Panc1 (cell line): Measurements from ENCODE around the gene CUTA. TPM values are rescaled to one million over a fixed set of nuclear protein-coding genes. Genes with fewer than 3 reads are reported as not detected.

Experiments
- ATAC-seq: fragments of 200-7000 bp; cut with Tn5 transposase; 2 replicates; pipeline ENCODE4 v1.9.1; 2020; ENCODE audit warnings: mild to moderate bottlenecking, moderate library complexity
- BruUV-seq: library from RNA; stranded (reverse); fragments of 400-500 nt; replicated peaks from 2 replicates; lab custom pipeline; 2021; lab: Mats Ljungman, UMichigan
- CTCF ChIA-PET: fragments of 300-600 bp; sonication (Branson Sonifier 250); formaldehyde crosslinking; loops from one replicate; lab custom pipeline; 2022; ENCODE audit warnings: antibody characterized with exemption; lab: Charles Lee
- POLR2A ChIA-PET: fragments of 300-600 bp; sonication (Branson Sonifier 250); formaldehyde crosslinking; loops from one replicate; lab custom pipeline; 2022; ENCODE audit warnings: antibody characterized with exemption; lab: Charles Lee
- DNase-seq: peaks from one replicate; pipeline ENCODE4 v3.0.0-alpha.2; 2010; ENCODE audit warnings: low read depth, low spot score
- H3K27ac ChIP-seq: 2 replicates; pipeline ENCODE4 v1.5.1; 2011; ENCODE audit warnings: mild to moderate bottlenecking, low read length, inconsistent platforms
- H3K27me3 ChIP-seq: fragments of 200-500 bp; sonication (Bioruptor generic); 2 replicates; pipeline ENCODE4 v1.6.0; 2014; ENCODE audit warnings: low read length, inconsistent platforms; ENCODE audit not compliant: control insufficient read depth, insufficient read depth
- H3K36me3 ChIP-seq: fragments of 200-500 bp; sonication (Bioruptor generic); 2 replicates; pipeline ENCODE4 v1.5.1; 2014; ENCODE audit warnings: inconsistent platforms, mild to moderate bottlenecking, low read length, moderate library complexity; ENCODE audit not compliant: control insufficient read depth, insufficient read depth
- H3K4me1 ChIP-seq: 2 replicates; pipeline ENCODE4 v1.5.1; 2011; ENCODE audit warnings: inconsistent platforms, mild to moderate bottlenecking, low read length, moderate library complexity; ENCODE audit not compliant: control insufficient read depth, insufficient read depth
- H3K4me3 ChIP-seq, 2 experiments: 2 replicates each; pipeline ENCODE4 v1.5.1; 2011 to 2012; ENCODE audit warnings: low read depth in 2 of 2, low read length in 2 of 2, mild to moderate bottlenecking in 2 of 2, inconsistent platforms in 1 of 2, moderate library complexity in 1 of 2
- H3K9me3 ChIP-seq: fragments of 200-500 bp; sonication (Bioruptor generic); 2 replicates; pipeline ENCODE4 v1.5.1; 2014; ENCODE audit warnings: low read depth, mild to moderate bottlenecking, inconsistent platforms, low read length, moderate library complexity; ENCODE audit not compliant: control insufficient read depth, insufficient read depth
- CTCF ChIP-seq: fragments of 450-650 bp; IDR thresholded peaks from 2 replicates; pipeline ENCODE4 v1.5.1; 2017; ENCODE audit warnings: mild to moderate bottlenecking
- POLR2AphosphoS5 ChIP-seq: IDR thresholded peaks from 2 replicates; pipeline ENCODE4 v1.6.1; 2012; ENCODE audit warnings: mild to moderate bottlenecking, low read depth, low read length, moderate library complexity
- REST ChIP-seq, 2 experiments: IDR thresholded peaks; 2 replicates each; pipeline ENCODE4 v1.6.1; 2011 to 2012; ENCODE audit warnings: low read depth in 2 of 2, control low read depth in 1 of 2, low read length in 1 of 2, mild to moderate bottlenecking in 1 of 2, moderate library complexity in 1 of 2; ENCODE audit not compliant: insufficient read depth in 1 of 2
- SIN3A ChIP-seq: IDR thresholded peaks from 2 replicates; pipeline ENCODE4 v1.6.1; 2012; ENCODE audit warnings: low read depth, mild to moderate bottlenecking, low read length, moderate library complexity, borderline replicate concordance; ENCODE audit not compliant: insufficient read depth
- TCF7L2 ChIP-seq: IDR thresholded peaks from 2 replicates; pipeline ENCODE4 v1.6.1; 2011; ENCODE audit warnings: mild to moderate bottlenecking, low read depth, low read length, inconsistent platforms
- in situ Hi-C: cut with HindIII; loops from 2 replicates; pipeline ENCODE4 v1.10.0; 2016; ENCODE audit warnings: low sequenced_read_pairs, low pct_unique_long_range_greater_than_20kb
- intact Hi-C: fragments of 100-400 bp; cut with micrococcal nuclease; formaldehyde crosslinking; loops from one replicate; pipeline ENCODE4 v1.10.0; 2022; ENCODE audit not compliant: unreplicated experiment
- total RNA-seq: library from RNA; stranded (reverse); gene quantifications from one replicate; pipeline ENCODE4 v1.2.1, GENCODE V29; 2021; ENCODE audit not compliant: unreplicated experiment

CUTA gene
- total RNA-seq, 1 experiment from 2014 or later = 338 TPM

GRCh38 chr6:33429750-33430052 lies 11.8 kb upstream of the CUTA start:
- no peak overlapping the region for H3K27ac ChIP-seq
- no peaks in the 10 kb centered on the region for H3K27me3 ChIP-seq
- no peak overlapping the region for H3K4me3 ChIP-seq
- intact Hi-C loops (no loop called here), in situ Hi-C loops (no loop called here)
- no peaks in the 10 kb centered on the region for H3K9me3 ChIP-seq
- no peak for ATAC-seq
- no peak for TF ChIP-seq TCF7L2
- no peak for TF ChIP-seq CTCF
- no peak for TF ChIP-seq SIN3A
- TF ChIP-seq REST (IDR thresholded peaks at IDR 0.05; ENCODE audit: insufficient read depth in 1 of 2, low read depth in 2 of 2, low read length in 1 of 2) = no peak
- no peak for TF ChIP-seq POLR2AphosphoS5
- ChIA-PET CTCF (no interaction called here), POLR2A (no interaction called here)
- BruUV-seq = no TSS peak
- no peak for DNase-seq
- H3K4me1 ChIP-seq = peaks cover 36% of the 10 kb centered on the region
- no peaks in the 10 kb centered on the region for H3K36me3 ChIP-seq

- intact Hi-C loops (no loop called here), in situ Hi-C loops (no loop called here)
- Histone ChIP-seq H3K4me3 (no peak overlapping the region), H3K9me3 (no peaks in the 10 kb centered on the region), H3K27me3 (no peaks in the 10 kb centered on the region), H3K36me3 (no peaks in the 10 kb centered on the region), H3K27ac (peak overlapping the region; percentile 20; the same call in 1 of the 2 replicates), H3K4me1 (peaks cover 37% of the 10 kb centered on the region)
- TF ChIP-seq CTCF = no peak
- DNase-seq = no peak
- ChIA-PET POLR2A (no interaction called here), CTCF (no interaction called here)
- ATAC-seq = no peak
- BruUV-seq = TSS peak; percentile 65
Measured at GRCh38 chr6:33428966-33429749, 11.3 kb upstream of the CUTA start.
